HL-60/S4 (cell line): Measurements from ENCODE around the gene IFI27L2.
"Not testable (repeated sequence)": the region's sequence is repeated elsewhere in the genome, so short reads cannot be mapped to it uniquely, and the experiment has no call there.

Experiments
- in situ Hi-C: fragments of 300-500 bp; cut with MboI; formaldehyde crosslinking; loops from 2 replicates; pipeline ENCODE4 v1.14.3; 2022; ENCODE audit warnings: low sequenced_read_pairs

Gene IFI27L2

GRCh38 chr14:94129111-94129757 is at the start of gene IFI27L2:
IFI27L2 (minus strand) TSS chr14:94129604; CDS start chr14:94129564, 40 bp downstream.
- in situ Hi-C loops, result no loop called here

GRCh38 chr14:94177806-94178205 is 48.4 kb upstream of the IFI27L2 start:
- in situ Hi-C loops, result no loop called here

- in situ Hi-C loops, result no loop called here
Observed at GRCh38 chr14:94176808-94177207, 47.4 kb upstream of the IFI27L2 start.

GRCh38 chr14:94175747-94176146 is 46.3 kb upstream of the IFI27L2 start:
- in situ Hi-C loops, result no loop called here

- in situ Hi-C loops, result no loop called here
Observed at GRCh38 chr14:94175011-94175745, 45.8 kb upstream of the IFI27L2 start.

GRCh38 chr14:94174604-94175010 is 45.2 kb upstream of the IFI27L2 start:
- in situ Hi-C loops, result no loop called here

- in situ Hi-C loops, result no loop called here
Observed at GRCh38 chr14:94173885-94174603, 44.6 kb upstream of the IFI27L2 start, which contains the start of gene PPP4R4. PPP4R4 (plus strand) TSS chr14:94174322; CDS start chr14:94174466, 144 bp downstream.

GRCh38 chr14:94173471-94173884 is 44.1 kb upstream of the IFI27L2 start:
- in situ Hi-C loops, result no loop called here

- in situ Hi-C loops, result no loop called here
Observed at GRCh38 chr14:94172545-94172944, 43.1 kb upstream of the IFI27L2 start.

- in situ Hi-C loops, result no loop called here
Observed at GRCh38 chr14:94171208-94171607, 41.8 kb upstream of the IFI27L2 start.

GRCh38 chr14:94170136-94170535 is 40.7 kb upstream of the IFI27L2 start:
- in situ Hi-C loops, result no loop called here

GRCh38 chr14:94165744-94166143 is 36.3 kb upstream of the IFI27L2 start:
- in situ Hi-C loops, result no loop called here

- in situ Hi-C loops, result no loop called here
Observed at GRCh38 chr14:94164685-94165431, 35.5 kb upstream of the IFI27L2 start.

- in situ Hi-C loops, result no loop called here
Observed at GRCh38 chr14:94163796-94164195, 34.4 kb upstream of the IFI27L2 start.

- in situ Hi-C loops, result no loop called here
Observed at GRCh38 chr14:94162466-94162865, 33.1 kb upstream of the IFI27L2 start.

GRCh38 chr14:94161981-94162380 is 32.6 kb upstream of the IFI27L2 start:
- in situ Hi-C loops, result no loop called here

- in situ Hi-C loops, result no loop called here
Observed at GRCh38 chr14:94161058-94161457, 31.7 kb upstream of the IFI27L2 start.

- in situ Hi-C loops, result no loop called here
Observed at GRCh38 chr14:94158239-94158883, 29.0 kb upstream of the IFI27L2 start.

GRCh38 chr14:94157197-94157596 is 27.8 kb upstream of the IFI27L2 start:
- in situ Hi-C loops, result no loop called here

GRCh38 chr14:94156143-94156542 is 26.7 kb upstream of the IFI27L2 start:
- in situ Hi-C loops, result not testable (repeated sequence)
